Activated CD4-positive, alpha-beta T cell treated with anti-CD3 and anti-CD28 coated beads, Interleukin-10, Interleukin-2, amounts not matched to agents 100 ng/mL and 50 ng/mL, durations not matched to agents 16 hours and 8 hours (primary cell): ENCODE data around the gene HCST.
"Not testable (repeated sequence)": the region's sequence is repeated elsewhere in the genome, so short reads cannot be mapped to it uniquely, and the experiment has no call there.

ENCODE experiments used
- DNase-seq: peaks from one replicate; pipeline ENCODE4 v3.0.0-alpha.2; 2020

HCST gene

DNA sequence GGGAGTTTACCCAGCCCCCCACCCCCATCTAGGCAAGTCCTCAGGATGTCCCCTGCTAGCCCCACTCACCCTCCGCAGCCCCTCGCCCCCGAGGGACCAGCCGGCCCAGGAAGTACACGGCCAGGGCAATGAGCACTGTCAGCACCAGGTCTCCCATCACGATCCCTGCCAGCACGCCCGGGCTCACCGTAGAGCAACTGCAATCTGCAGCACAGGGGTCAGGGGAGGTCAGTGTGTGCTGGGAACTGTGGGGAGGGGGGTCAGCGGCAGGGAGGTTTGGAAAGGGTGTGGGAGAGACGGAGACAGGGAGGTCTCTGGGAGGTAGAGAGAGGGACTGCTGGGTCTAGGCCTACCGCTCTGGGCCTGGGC is 5.0 kb downstream of the HCST start:
- DNase-seq: no peak

- DNase-seq: no peak
These were observed 5.7 kb downstream of the HCST start, which contains the start of gene TYROBP for GRCh38 chr19:35908010-35908441. Gene TYROBP, minus strand, starts transcription at chr19:35908295. Its CDS starts 67 bp downstream, at chr19:35908228.

DNA sequence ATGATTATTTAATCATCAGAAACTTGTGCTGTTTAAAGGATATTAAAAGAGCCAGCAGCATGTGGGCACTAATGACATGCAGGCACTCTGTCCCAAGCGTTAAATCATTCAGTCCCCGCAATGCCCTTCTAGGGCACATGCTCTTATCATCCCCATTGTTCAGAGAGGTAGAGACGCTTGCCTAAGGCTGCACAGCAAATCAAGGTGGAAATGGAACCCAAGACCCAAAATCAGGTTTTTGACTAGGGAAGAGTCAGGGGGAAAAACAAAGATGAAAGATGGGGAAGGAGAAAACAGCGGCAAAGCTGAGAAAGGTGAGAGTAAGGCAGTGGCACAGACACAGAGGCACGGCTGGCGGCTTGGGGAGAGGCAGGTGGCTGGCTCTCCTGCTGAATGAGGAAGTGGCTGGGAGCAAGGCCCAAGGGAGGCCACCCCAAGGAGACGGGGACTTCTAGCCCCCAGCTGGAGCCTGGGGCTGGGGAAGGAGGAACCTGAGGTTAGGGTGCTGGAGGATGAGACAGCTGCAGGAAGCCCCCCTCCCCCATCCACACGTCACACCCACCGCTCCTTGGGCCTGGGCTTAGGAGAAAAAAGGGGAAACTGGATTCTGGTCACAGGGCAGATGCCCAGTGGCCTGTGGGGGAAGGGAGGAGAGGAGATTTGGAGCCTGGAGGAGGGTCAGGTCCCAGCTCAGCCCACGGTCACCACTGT is 6.8 kb downstream of the HCST start:
- no peak for DNase-seq

DNA sequence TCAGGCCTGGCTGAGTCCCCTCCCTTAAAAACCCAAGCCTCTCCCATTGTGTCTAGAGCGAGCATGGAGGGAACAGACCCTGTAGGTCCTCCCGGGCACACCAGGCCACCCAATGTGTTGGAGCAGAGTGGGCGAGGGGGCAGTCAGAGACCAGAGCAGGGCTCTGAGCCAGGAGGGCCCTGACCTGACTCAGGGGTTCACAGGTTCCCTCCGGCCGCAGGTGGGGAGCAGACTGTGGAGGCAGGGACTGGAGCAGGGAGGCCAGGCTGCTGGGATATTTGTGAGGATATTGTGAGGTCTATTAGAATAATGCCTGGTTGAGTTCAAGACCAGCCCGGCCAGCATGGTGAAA is 7.3 kb downstream of the HCST start:
- DNase-seq: no peak

- DNase-seq: not testable (repeated sequence)
These were observed 8.0 kb downstream of the HCST start for GRCh38 chr19:35910355-35910754.

GRCh38 chr19:35911173-35911572 is 8.8 kb downstream of the HCST start:
- no peak for DNase-seq

- DNase-seq: no peak
These were observed 9.5 kb downstream of the HCST start for GRCh38 chr19:35911790-35912189.

DNA sequence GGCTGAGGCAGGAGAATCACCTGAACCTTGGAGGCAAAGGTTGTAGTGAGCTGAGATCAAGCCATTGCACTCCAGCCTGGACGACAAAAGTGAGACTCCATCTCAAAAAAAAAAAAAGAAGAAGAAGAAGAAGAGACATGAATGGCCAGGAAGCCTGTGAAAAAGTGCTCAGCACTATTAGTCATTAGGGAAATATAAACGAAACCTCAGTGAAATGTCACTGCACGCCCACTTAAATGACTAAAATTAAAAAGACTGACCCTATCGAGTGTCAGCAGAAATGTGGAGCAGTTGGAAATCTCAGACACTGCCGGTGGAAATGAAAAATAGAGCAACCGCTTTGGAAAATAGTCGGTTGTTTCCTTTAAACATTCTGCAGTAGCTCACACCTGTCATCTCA is 11.3 kb downstream of the HCST start:
- no peak for DNase-seq

- DNase-seq: no peak
These were observed 13.1 kb downstream of the HCST start for GRCh38 chr19:35915443-35915842.

GRCh38 chr19:35919306-35919705 is 17.0 kb downstream of the HCST start:
- DNase-seq: no peak

- no peak for DNase-seq
These were observed 18.7 kb downstream of the HCST start for GRCh38 chr19:35921012-35921411.

DNA sequence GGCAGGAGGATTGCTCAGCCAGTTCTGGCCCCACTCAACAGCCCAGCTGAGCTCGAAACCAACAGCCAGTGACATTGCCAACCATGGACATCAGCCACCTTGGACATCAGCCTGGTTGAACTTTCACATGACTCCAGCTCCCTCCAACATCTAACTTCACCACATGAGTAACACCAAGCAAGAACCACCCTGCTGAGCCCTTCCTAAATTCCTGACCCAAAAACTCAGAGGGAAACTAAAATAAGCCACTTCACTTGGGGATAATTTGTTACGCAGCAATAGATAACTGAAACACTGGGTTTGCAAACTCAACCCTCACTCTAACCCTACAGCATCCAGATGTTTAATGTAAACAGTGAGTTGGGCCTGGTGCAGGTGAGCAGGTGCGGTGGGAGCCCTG is 23.2 kb downstream of the HCST start:
- no peak for DNase-seq

DNA sequence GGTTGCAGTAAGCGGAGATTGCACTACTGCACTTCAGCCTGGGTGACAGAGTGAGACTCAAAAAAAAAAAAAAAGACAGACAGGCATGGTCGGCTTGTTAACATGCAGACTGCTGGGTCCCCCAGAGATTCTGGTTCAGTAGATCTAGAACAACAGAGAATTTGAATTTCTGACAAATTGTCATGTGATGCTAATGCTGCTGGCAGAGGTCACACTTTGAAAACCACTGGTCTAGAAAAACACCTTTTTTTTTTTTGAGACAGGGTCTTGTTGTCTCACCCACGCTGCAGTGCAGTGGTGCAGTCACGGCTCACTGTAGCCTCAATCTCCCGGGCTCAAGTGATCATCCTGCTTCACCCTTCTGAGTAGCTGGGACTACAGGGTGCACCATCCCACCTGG is 26.2 kb downstream of the HCST start:
- no peak for DNase-seq

DNA sequence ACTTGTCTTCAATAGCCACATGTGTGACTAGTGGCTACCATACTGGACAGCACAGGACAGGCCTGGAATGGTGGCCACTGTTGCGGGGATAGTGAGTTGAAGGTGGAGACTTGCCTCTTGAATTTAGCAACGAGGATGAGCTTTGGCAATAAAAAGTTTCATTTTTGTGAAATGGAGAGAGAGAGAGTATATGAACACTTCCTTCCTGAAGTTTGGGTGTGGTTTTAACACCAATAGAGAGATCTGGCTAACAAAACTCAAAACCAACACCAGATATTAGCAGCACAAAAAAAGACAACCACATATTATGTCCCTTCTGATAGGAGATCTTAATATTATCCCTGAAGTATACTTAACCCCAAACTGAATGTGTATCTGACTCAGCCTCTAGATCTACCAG is 27.5 kb downstream of the HCST start:
- DNase-seq: peak; percentile 61

- peak; percentile 100 for DNase-seq
These were observed 29.0 kb downstream of the HCST start for GRCh38 chr19:35931161-35931873.

- DNase-seq: no peak
These were observed 29.5 kb downstream of the HCST start for GRCh38 chr19:35931874-35932202.

DNA sequence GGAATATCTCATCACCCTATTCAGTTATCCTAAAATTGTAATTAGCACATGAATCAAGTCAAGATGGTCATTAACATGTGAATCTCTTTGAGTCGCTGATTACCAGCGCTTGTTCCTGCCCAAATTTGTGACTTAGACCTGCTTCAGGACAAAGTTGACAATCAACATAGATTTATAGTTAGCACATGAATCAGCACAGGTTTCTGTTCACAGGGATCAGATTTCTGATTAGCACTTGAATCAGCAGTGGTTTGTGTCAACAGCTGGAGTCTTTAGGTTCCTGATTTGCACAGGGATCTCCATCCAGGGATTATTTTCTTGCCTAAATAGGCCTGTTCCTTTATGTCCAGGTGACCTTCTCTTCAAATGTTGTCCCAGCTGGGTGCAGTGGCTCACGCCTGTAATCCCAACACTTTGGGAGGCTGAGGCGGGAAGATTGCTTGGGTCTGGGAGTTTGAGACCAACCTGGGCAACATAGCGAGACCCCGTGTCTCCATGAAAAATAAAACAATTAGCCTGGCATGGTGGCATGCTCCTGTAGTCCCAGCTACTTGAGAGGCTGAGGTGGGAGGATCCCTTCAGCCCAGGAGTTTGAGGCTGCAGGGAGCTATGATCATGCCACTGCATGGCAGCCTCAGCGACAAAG is 30.1 kb downstream of the HCST start:
- DNase-seq: no peak

GRCh38 chr19:35935911-35936737 is 33.8 kb downstream of the HCST start, which contains the start of gene LRFN3:
Gene LRFN3, plus strand, starts transcription at chr19:35936374. Its CDS starts 3,052 bp downstream, at chr19:35939426.
- peak; percentile 70 for DNase-seq

GRCh38 chr19:35936738-35937268 is 34.5 kb downstream of the HCST start:
- DNase-seq: no peak

DNA sequence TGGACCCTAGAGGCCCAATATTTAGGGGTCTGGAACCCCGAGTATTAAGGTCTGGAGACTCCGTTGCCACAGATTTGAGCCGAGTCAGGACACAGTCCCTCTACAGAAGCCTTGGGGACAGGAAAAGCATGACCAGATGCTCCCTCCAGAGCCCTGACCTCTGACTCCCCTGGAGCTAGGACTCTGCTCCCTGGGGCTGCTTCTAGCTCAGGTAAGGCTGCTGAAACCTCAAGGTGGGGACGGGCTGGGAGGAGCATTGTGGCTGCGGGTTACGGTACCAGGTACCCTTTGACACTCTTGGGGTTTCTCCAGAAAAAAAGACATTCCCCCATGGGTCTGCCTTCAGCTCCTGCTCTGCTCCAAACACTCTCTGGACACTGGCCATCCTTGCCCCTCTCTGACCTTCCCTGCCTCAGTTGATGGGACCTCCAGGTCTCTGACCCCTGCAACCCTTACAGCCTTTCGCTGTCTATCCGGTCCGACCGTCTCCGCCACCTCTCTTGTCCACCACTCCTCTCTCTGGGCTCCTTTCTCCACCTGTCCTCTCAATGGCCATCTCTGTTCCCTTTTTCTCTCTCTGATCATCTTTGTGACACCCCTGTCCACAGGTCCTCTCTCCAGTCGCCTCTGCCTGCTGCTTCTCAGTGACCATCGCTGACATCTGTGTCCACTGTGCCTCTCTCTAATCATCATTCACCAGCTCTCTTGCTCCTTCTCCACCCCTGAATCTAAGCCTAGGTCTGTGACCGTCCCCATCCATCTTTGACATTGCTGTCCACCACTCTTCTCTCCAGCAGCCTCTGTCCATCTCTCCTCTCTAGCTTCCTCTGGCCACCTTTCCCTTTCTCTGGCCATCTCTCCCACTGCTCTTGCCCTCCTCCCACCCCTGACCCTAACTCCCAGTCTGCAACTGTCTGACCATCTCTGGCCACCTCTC is 35.3 kb downstream of the HCST start:
- DNase-seq: no peak

- DNase-seq: no peak
These were observed 36.2 kb downstream of the HCST start for GRCh38 chr19:35938282-35939224.
